Uterus (tissue), 2 donors: Measurements from ENCODE around the gene TBX22.

ENCODE experiments used
- CTCF ChIP-seq, 4 experiments: fragments of 200-600 bp in 2 of 4; fragments of 450-650 bp in 2 of 4; sonication (generic) in 2 of 4; IDR thresholded peaks; one replicate each; pipeline ENCODE4 v1.5.1; 2016 to 2019; ENCODE audit warnings: antibody characterized with exemption in 4 of 4, mild to moderate bottlenecking in 2 of 4, moderate library complexity in 1 of 4
- POLR2A ChIP-seq, 2 donors: fragments of 450-650 bp; IDR thresholded peaks; one replicate each; pipeline ENCODE4 v1.6.1; 2016; ENCODE audit warnings: antibody characterized with exemption in 2 of 2, mild to moderate bottlenecking in 1 of 2, moderate library complexity in 1 of 2

DNA sequence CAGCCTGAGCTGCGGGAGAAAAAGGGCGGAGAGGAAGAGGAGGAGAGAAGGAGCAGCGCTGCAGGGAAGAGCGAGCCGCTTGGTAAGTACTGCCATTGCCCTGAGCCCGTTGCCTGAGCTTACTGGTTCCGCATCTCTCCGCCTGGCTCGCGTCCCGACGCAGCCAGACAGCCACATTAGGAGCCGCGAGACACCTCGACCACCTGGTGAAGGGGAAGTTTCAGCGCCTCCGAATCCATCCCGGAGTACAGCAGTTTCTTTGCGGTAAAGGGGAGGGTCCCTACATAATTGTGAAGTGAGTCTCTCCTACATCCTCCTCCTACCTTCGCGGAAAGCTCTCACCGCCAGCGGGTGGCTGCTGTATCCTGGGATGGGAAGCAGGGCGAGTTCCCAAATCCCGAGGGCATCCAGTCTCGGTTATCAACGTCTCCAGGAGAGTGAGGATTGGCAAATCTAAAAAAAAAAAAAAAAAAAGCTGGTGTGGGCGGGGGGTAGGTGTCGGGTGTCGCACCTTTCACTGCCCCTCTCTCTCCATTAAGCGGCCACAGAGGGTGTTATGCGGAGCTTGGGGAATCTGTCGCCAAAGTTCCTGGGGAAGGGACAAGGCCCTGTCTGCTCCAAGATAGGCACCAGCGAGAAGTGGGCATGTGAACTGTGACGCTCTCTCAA, 7.9 kb downstream of the TBX22 start:
- TF ChIP-seq CTCF (IDR thresholded peaks at IDR 0.05) (no peak), POLR2A (IDR thresholded peaks at IDR 0.05) (no peak)
